HepG2 (cell line): ENCODE measurements around the gene ZCCHC4. TPM values are rescaled to one million over a fixed set of nuclear protein-coding genes. Genes with fewer than 3 reads are reported as not detected.

ENCODE experiments used
- ATAC-seq: fragments of 200-7000 bp; cut with Tn5 transposase; 3 replicates; pipeline ENCODE4 v1.9.1; 2020; ENCODE audit warnings: mild to moderate bottlenecking, moderate library complexity
- BruUV-seq: library from RNA; stranded (reverse); fragments of 400-500 nt; replicated peaks from 2 replicates; lab custom pipeline; 2021; lab: Mats Ljungman, UMichigan
- CTCF ChIA-PET: fragments of 300-600 bp; formaldehyde crosslinking; extraction: SDS; loops from one replicate; lab custom pipeline; 2021; ENCODE audit warnings: low total read pairs, inconsistent platforms, low intra/inter-chr PET ratio; lab: Yijun Ruan, JAX
- POLR2A ChIA-PET: fragments of 350-600 bp; sonication (Branson Sonifier 250); formaldehyde crosslinking; loops from one replicate; lab custom pipeline; 2020; ENCODE audit warnings: antibody characterized with exemption, inconsistent platforms; lab: Yijun Ruan, JAX
- DNase-seq: peaks from one replicate; pipeline ENCODE4 v3.0.0-alpha.2; 2015; ENCODE audit warnings: low spot score
- FAIRE-seq: peaks from 3 replicates; lab custom pipeline; 2011; peaks lifted over from hg19 to GRCh38; lab: Jason Lieb, UNC
- H2AFZ ChIP-seq: one replicate; pipeline ENCODE4 v1.6.1; 2011; ENCODE audit warnings: low read length, inconsistent platforms
- H3K27ac ChIP-seq: fragments of 300-600 bp; 3 replicates; pipeline ENCODE4 v1.8.0; 2011; ENCODE audit warnings: mixed run types, mild to moderate bottlenecking, mixed read lengths, low read length, inconsistent platforms; ENCODE audit not compliant: insufficient read depth; ENCODE audit errors: extremely low read length
- H3K27me3 ChIP-seq, 2 experiments: fragments of 200-600 bp in 1 of 2; 2 replicates in 1 of 2; 3 replicates in 1 of 2; pipeline versions ENCODE4 v1.6.0 to v1.8.0; 2011; ENCODE audit warnings: low read length in 2 of 2, mild to moderate bottlenecking in 2 of 2, moderate library complexity in 2 of 2, inconsistent platforms in 1 of 2; ENCODE audit not compliant: insufficient read depth in 2 of 2, control insufficient read depth in 1 of 2
- H3K36me3 ChIP-seq, 2 experiments: fragments of 200-600 bp in 1 of 2; replicated peaks in 1 of 2; 2 replicates in 1 of 2; 3 replicates in 1 of 2; pipeline versions ENCODE4 v1.5.1 to v1.8.0; 2011; ENCODE audit warnings: low read length in 2 of 2, inconsistent platforms in 1 of 2; ENCODE audit not compliant: insufficient read depth in 2 of 2, control insufficient read depth in 1 of 2
- H3K4me1 ChIP-seq: 2 replicates; pipeline ENCODE4 v1.5.1; 2012; ENCODE audit warnings: low read length, inconsistent platforms; ENCODE audit not compliant: insufficient read depth
- H3K4me2 ChIP-seq: 2 replicates; pipeline ENCODE4 v1.6.0; 2011; ENCODE audit warnings: low read depth, low read length, inconsistent platforms
- H3K4me3 ChIP-seq, 3 experiments: fragments of 200-600 bp in 1 of 3; sonication (generic), shearing (Covaris generic) in 1 of 3; replicated peaks in 1 of 3; 2 replicates each; pipeline ENCODE4 v1.5.1; 2011 to 2016; ENCODE audit warnings: low read length in 3 of 3, inconsistent platforms in 2 of 3, low read depth in 2 of 3, mild to moderate bottlenecking in 2 of 3, control low read depth in 1 of 3, mixed read lengths in 1 of 3; ENCODE audit not compliant: insufficient read depth in 1 of 3
- H3K79me2 ChIP-seq: one replicate; pipeline ENCODE4 v1.6.1; 2011; ENCODE audit warnings: low read length, inconsistent platforms; ENCODE audit not compliant: insufficient read depth
- H3K9ac ChIP-seq: 2 replicates; pipeline ENCODE4 v1.6.0; 2011; ENCODE audit warnings: mild to moderate bottlenecking, low read depth, low read length, inconsistent platforms; ENCODE audit not compliant: insufficient read depth
- H3K9me3 ChIP-seq: 2 replicates; pipeline ENCODE4 v1.5.1; 2012; ENCODE audit warnings: mild to moderate bottlenecking, low read length
- H4K20me1 ChIP-seq: 2 replicates; pipeline ENCODE4 v1.6.0; 2011; ENCODE audit warnings: inconsistent platforms, mild to moderate bottlenecking, low read length, moderate library complexity; ENCODE audit not compliant: insufficient read depth
- ATM ChIP-seq: fragments of 450-650 bp; IDR thresholded peaks from 2 replicates; pipeline ENCODE4 v1.7.1; 2017; ENCODE audit warnings: mild to moderate bottlenecking, borderline replicate concordance
- EED ChIP-seq: sonication (generic); formaldehyde crosslinking; IDR thresholded peaks from 2 replicates; pipeline ENCODE4 v1.5.0; 2020; ENCODE audit warnings: mild to moderate bottlenecking, missing genetic modification reagents
- GPN1 ChIP-seq: sonication (generic); formaldehyde crosslinking; IDR thresholded peaks from 2 replicates; pipeline ENCODE4 v1.5.1; 2020; ENCODE audit warnings: missing genetic modification reagents, borderline replicate concordance
- PHB2 ChIP-seq: fragments of 450-650 bp; IDR thresholded peaks from 2 replicates; pipeline ENCODE4 v1.6.1; 2018; ENCODE audit not compliant: partially characterized antibody
- SMC3 ChIP-seq: IDR thresholded peaks from 2 replicates; pipeline ENCODE4 v1.6.1; 2011; ENCODE audit warnings: low read length, improper control_type of control experiment
- TBP ChIP-seq: sonication (generic); formaldehyde crosslinking; IDR thresholded peaks from 2 replicates; pipeline ENCODE4 v1.5.0; 2020; ENCODE audit warnings: missing genetic modification reagents
- ZNF44 ChIP-seq: sonication (generic); formaldehyde crosslinking; IDR thresholded peaks from 2 replicates; pipeline ENCODE4 v1.5.1; 2020; ENCODE audit warnings: mild to moderate bottlenecking, missing genetic modification reagents
- ZNF615 ChIP-seq: sonication (generic); formaldehyde crosslinking; IDR thresholded peaks from 2 replicates; pipeline ENCODE4 v1.5.0; 2020; ENCODE audit warnings: mild to moderate bottlenecking, missing genetic modification reagents, borderline replicate concordance
- ZNF737 ChIP-seq: sonication (generic); formaldehyde crosslinking; IDR thresholded peaks from 2 replicates; pipeline ENCODE4 v1.5.0; 2020; ENCODE audit warnings: missing genetic modification reagents, mild to moderate bottlenecking, borderline replicate concordance
- WGBS: methylation state at CpG from one replicate; pipeline ENCODE4 v1.1.6; 2017; ENCODE audit warnings: low lambda C conversion rate; 5-methylcytosine and 5-hydroxymethylcytosine counted together
- in situ Hi-C: cut with HindIII; loops from 2 replicates; pipeline ENCODE4 v1.10.0; 2017; ENCODE audit warnings: low pct_unique_long_range_greater_than_20kb; ENCODE audit not compliant: extremely low pct_ligation_motif_present
- intact Hi-C: fragments of 100-400 bp; cut with micrococcal nuclease; formaldehyde crosslinking; loops from one replicate; pipeline ENCODE4 v1.10.0; 2022; ENCODE audit not compliant: unreplicated experiment
- polyA plus RNA-seq, 8 experiments: library from polyadenylated mRNA; depleted of rRNA in 3 of 8; stranded (reverse) in 7 of 8; unstranded in 1 of 8; fragments of >200 nt; fragmentation: Illumina TruSeq in 4 of 8; extraction: Trizol in 4 of 8; gene quantifications; 2 replicates each; pipeline versions ENCODE4 v1.2.1 to v1.2.3, GENCODE V29; 2011 to 2016; ENCODE audit warnings: low read depth in 4 of 8, missing spikeins in 1 of 8, mixed read lengths in 1 of 8; ENCODE audit not compliant: insufficient read depth in 1 of 8
- total RNA-seq, 5 experiments: library from RNA; depleted of rRNA; stranded (reverse); fragments of >200 nt; fragmentation: Illumina TruSeq; extraction: Trizol; gene quantifications; 2 replicates each; pipeline ENCODE4 v1.2.3, GENCODE V29; 2016; ENCODE audit warnings: low read depth in 1 of 5
- TF ChIP-seq, protein P1 (sequence below), 2 experiments: sonication (generic) in 1 of 2; formaldehyde crosslinking in 1 of 2; IDR thresholded peaks; 2 replicates each; pipeline versions ENCODE4 v1.4.0 to v1.6.1; 2018 to 2020; ENCODE audit warnings: missing genetic modification reagents in 2 of 2, borderline replicate concordance in 1 of 2, low read depth in 1 of 2, mild to moderate bottlenecking in 1 of 2, missing biosample characterization in 1 of 2
- TF ChIP-seq, protein P2 (sequence below): sonication (generic); formaldehyde crosslinking; IDR thresholded peaks from 2 replicates; pipeline ENCODE4 v1.8.1; 2023; ENCODE audit warnings: mild to moderate bottlenecking, inconsistent platforms, moderate library complexity, missing genetic modification reagents, borderline replicate concordance

ZCCHC4 gene
- total and polyA plus RNA-seq, 2 of the 13 experiments (the other 11 are each of a cell fraction or from before 2014, with no cell fraction given) = 13.2 to 15.0 TPM

DNA sequence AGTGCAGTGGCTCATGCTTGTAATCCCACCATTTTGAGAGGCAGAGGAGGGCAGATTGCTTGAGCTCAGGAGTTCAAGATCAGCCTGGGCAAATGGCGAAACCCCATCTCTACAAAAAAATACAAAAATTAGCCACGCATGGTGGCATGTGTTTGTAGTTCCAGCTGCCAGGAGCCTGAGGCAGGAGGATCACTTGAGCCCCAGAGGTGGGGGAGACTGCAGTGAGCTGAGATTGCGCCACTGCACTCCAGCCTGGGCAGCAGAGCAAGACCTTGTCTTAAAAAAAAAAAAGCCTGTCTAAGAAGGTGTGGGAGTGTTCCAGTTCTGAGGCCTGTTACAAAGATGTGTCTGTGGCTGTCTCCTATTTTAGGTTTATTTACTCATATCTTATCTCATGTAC is 40.7 kb upstream of the ZCCHC4 start:
- Histone ChIP-seq H4K20me1 (no peaks in the 10 kb centered on the region), H3K4me2 (no peak overlapping the region), H3K27ac (no peak overlapping the region), H3K27me3 (no peaks in the 10 kb centered on the region), H3K79me2 (no peaks in the 10 kb centered on the region), H3K4me1 (peaks cover 6% of the 10 kb centered on the region; the same call in 1 of the 2 replicates), H3K9me3 (no peaks in the 10 kb centered on the region), H2AFZ (no peak overlapping the region), H3K36me3 (peaks cover 3 to 16% of the 10 kb centered on the region in 2 experiments), H3K9ac (no peak overlapping the region), H3K4me3 (no peak overlapping the region)
- in situ Hi-C loops = no loop called here
- ChIA-PET POLR2A (interaction anchor here (0.9 kb wide), 1 partner anchor 38 kb away, joined by 3 read pairs; the partner anchor contains the start of gene PI4K2B), CTCF (no interaction called here)
- DNase-seq (no peak), ATAC-seq (no peak), FAIRE-seq (no peak)
- TF ChIP-seq ZNF44 (CRISPR knock-in tag) (no peak), PHB2 (no peak), GPN1 (CRISPR knock-in tag) (no peak), EED (CRISPR knock-in tag) (no peak), ZNF737 (CRISPR knock-in tag) (no peak), ZNF615 (CRISPR knock-in tag) (no peak), SMC3 (no peak), ATM (no peak), TBP (CRISPR knock-in tag) (no peak)
- TF ChIP-seq, protein P1, sequence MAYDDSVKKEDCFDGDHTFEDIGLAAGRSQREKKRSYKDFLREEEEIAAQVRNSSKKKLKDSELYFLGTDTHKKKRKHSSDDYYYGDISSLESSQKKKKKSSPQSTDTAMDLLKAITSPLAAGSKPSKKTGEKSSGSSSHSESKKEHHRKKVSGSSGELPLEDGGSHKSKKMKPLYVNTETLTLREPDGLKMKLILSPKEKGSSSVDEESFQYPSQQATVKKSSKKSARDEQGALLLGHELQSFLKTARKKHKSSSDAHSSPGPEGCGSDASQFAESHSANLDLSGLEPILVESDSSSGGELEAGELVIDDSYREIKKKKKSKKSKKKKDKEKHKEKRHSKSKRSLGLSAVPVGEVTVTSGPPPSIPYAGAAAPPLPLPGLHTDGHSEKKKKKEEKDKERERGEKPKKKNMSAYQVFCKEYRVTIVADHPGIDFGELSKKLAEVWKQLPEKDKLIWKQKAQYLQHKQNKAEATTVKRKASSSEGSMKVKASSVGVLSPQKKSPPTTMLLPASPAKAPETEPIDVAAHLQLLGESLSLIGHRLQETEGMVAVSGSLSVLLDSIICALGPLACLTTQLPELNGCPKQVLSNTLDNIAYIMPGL (CRISPR knock-in tag; IDR thresholded peaks at IDR 0.05; ENCODE audit: borderline replicate concordance in 1 of 2, low read depth in 1 of 2) = no peak
- TF ChIP-seq, protein P2, sequence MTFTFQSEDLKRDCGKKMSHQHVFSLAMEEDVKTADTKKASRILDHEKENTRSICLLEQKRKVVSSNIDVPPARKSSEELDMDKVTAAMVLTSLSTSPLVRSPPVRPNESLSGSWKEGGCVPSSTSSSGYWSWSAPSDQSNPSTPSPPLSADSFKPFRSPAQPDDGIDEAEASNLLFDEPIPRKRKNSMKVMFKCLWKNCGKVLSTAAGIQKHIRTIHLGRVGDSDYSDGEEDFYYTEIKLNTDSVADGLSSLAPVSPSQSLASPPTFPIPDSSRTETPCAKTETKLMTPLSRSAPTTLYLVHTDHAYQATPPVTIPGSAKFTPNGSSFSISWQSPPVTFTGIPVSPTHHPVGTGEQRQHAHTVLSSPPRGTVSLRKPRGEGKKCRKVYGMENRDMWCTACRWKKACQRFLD (CRISPR knock-in tag) = no peak
- intact Hi-C loops = no loop called here
- 95% methylated on average over 3 of the region's 3 CpGs for WGBS
- no TSS peak for BruUV-seq
